SK-N-SH (cell line): ENCODE results near the gene THSD8. TPM values are rescaled to one million over a fixed set of nuclear protein-coding genes. Genes with fewer than 3 reads are reported as not detected.
"Not testable (repeated sequence)": the region's sequence is repeated elsewhere in the genome, so short reads cannot be mapped to it uniquely, and the experiment has no call there.

Source experiments
- CTCF ChIA-PET: fragments of 300-600, 350-600 bp; formaldehyde crosslinking; extraction: SDS; loops from one replicate; lab custom pipeline; 2021; lab: Yijun Ruan, JAX
- POLR2A ChIA-PET: fragments of 350-600 bp; sonication (Branson Sonifier 250); formaldehyde crosslinking; extraction: SDS; loops from one replicate; lab custom pipeline; 2020; ENCODE audit warnings: antibody characterized with exemption, inconsistent platforms; lab: Yijun Ruan, JAX
- DNase-seq: peaks from one replicate; pipeline ENCODE4 v3.0.0; 2012
- H2AFZ ChIP-seq: fragments of 200-600 bp; sonication (generic); 2 replicates; pipeline ENCODE4 v1.8.1; 2016; ENCODE audit warnings: antibody characterized with exemption, mild to moderate bottlenecking, low read depth
- H3F3A ChIP-seq: fragments of 200-600 bp; sonication (generic); replicated peaks from 2 replicates; pipeline ENCODE3; 2016; ENCODE audit warnings: antibody characterized with exemption, mild to moderate bottlenecking; ENCODE audit not compliant: insufficient read depth
- H3K27ac ChIP-seq, 2 experiments: fragments of 200-500 bp in 1 of 2; fragments of 200-600 bp in 1 of 2; sonication (Bioruptor generic) in 1 of 2; sonication (generic), shearing (Covaris generic) in 1 of 2; 2 replicates each; pipeline versions ENCODE4 v1.5.1 to v1.6.1; 2014 to 2016; ENCODE audit warnings: low read depth in 2 of 2, inconsistent platforms in 1 of 2, low read length in 1 of 2, mild to moderate bottlenecking in 1 of 2, mixed read lengths in 1 of 2
- H3K27me3 ChIP-seq: fragments of 200-600 bp; sonication (generic), shearing (Covaris generic); 2 replicates; pipeline ENCODE4 v1.6.1; 2016; ENCODE audit warnings: mixed run types; ENCODE audit not compliant: insufficient read depth
- H3K36me3 ChIP-seq, 2 experiments: fragments of 200-500 bp in 1 of 2; fragments of 200-600 bp in 1 of 2; sonication (Bioruptor generic) in 1 of 2; sonication (generic) in 1 of 2; replicated peaks in 1 of 2; 2 replicates each; pipeline versions ENCODE3 to v1.5.1; 2014 to 2016; ENCODE audit warnings: low read length in 1 of 2, mild to moderate bottlenecking in 1 of 2; ENCODE audit not compliant: insufficient read depth in 2 of 2, control insufficient read depth in 1 of 2
- H3K4me1 ChIP-seq, 2 experiments: fragments of 200-500 bp in 1 of 2; fragments of 200-600 bp in 1 of 2; sonication (Bioruptor generic) in 1 of 2; sonication (generic), shearing (Covaris generic) in 1 of 2; 2 replicates each; pipeline versions ENCODE4 v1.5.1 to v1.6.1; 2014 to 2016; ENCODE audit warnings: low read depth in 1 of 2, low read length in 1 of 2, mixed run types in 1 of 2; ENCODE audit not compliant: insufficient read depth in 2 of 2, control insufficient read depth in 1 of 2
- H3K4me2 ChIP-seq: fragments of 200-600 bp; sonication (generic), shearing (Covaris generic); 2 replicates; pipeline ENCODE4 v1.6.1; 2017; ENCODE audit warnings: mixed run types
- H3K4me3 ChIP-seq, 2 experiments: fragments of 200-500 bp in 1 of 2; fragments of 200-600 bp in 1 of 2; sonication (Bioruptor generic) in 1 of 2; sonication (generic), shearing (Covaris generic) in 1 of 2; 2 replicates each; pipeline versions ENCODE4 v1.5.1 to v1.8.1; 2014 to 2016; ENCODE audit warnings: low read depth in 2 of 2, inconsistent platforms in 1 of 2, low read length in 1 of 2, mild to moderate bottlenecking in 1 of 2, mixed read lengths in 1 of 2, moderate library complexity in 1 of 2
- H3K79me2 ChIP-seq: fragments of 200-600 bp; sonication (generic); 2 replicates; pipeline ENCODE4 v1.8.1; 2017; ENCODE audit warnings: mild to moderate bottlenecking; ENCODE audit not compliant: insufficient read depth
- H3K9ac ChIP-seq: fragments of 200-600 bp; sonication (generic); 2 replicates; pipeline ENCODE4 v1.6.1; 2017; ENCODE audit warnings: mixed run types
- H3K9me2 ChIP-seq: fragments of 200-600 bp; sonication (generic); 2 replicates; pipeline ENCODE4 v1.6.1; 2017; ENCODE audit warnings: mixed run types
- H3K9me3 ChIP-seq: fragments of 200-600 bp; sonication (generic); 2 replicates; pipeline ENCODE4 v1.6.1; 2017; ENCODE audit warnings: mixed run types, mild to moderate bottlenecking, moderate library complexity
- H4K20me1 ChIP-seq: fragments of 200-600 bp; sonication (generic); 2 replicates; pipeline ENCODE4 v1.6.1; 2017; ENCODE audit warnings: mild to moderate bottlenecking, mixed run types; ENCODE audit not compliant: insufficient read depth
- GATA2 ChIP-seq: sonication (generic); formaldehyde crosslinking; IDR thresholded peaks from 2 replicates; pipeline ENCODE4 v1.5.0; 2020; ENCODE audit warnings: mild to moderate bottlenecking, missing genetic modification reagents
- JUND ChIP-seq: IDR thresholded peaks from 2 replicates; pipeline ENCODE4 v1.4.0; 2012
- MXI1 ChIP-seq: IDR thresholded peaks from 2 replicates; pipeline ENCODE4 v1.6.1; 2012; ENCODE audit warnings: mild to moderate bottlenecking, low read depth, low read length, improper control_type of control experiment
- POLR2AphosphoS5 ChIP-seq: IDR thresholded peaks from 2 replicates; pipeline ENCODE4 v1.6.1; 2012; ENCODE audit warnings: low read depth, low read length
- SIN3A ChIP-seq: IDR thresholded peaks from 2 replicates; pipeline ENCODE4 v1.6.1; 2012; ENCODE audit warnings: low read depth, mild to moderate bottlenecking, low read length, moderate library complexity, borderline replicate concordance
- SMC3 ChIP-seq: IDR thresholded peaks from 2 replicates; pipeline ENCODE4 v1.6.1; 2012; ENCODE audit warnings: low read depth, low read length, improper control_type of control experiment
- WGBS: methylation state at CpG from one replicate; pipeline ENCODE4 v1.1.6; 2017; ENCODE audit warnings: low lambda C conversion rate; 5-methylcytosine and 5-hydroxymethylcytosine counted together
- polyA plus RNA-seq, 3 experiments: library from polyadenylated mRNA; depleted of rRNA; stranded (reverse); fragments of >200 nt; gene quantifications; 2 replicates each; pipeline ENCODE4 v1.2.3, GENCODE V29; 2012
- TF ChIP-seq, protein P1 (sequence below): IDR thresholded peaks from 2 replicates; pipeline ENCODE4 v1.6.1; 2012; ENCODE audit warnings: mild to moderate bottlenecking, low read depth, low read length, moderate library complexity
- TF ChIP-seq, protein P2 (sequence below): IDR thresholded peaks from 2 replicates; pipeline ENCODE4; 2012

The THSD8 gene
- polyA plus RNA-seq, 1 of the 3 experiments (the other 2 are of a cell fraction), result not detected

- 92% methylated on average over 6 of the region's 6 CpGs for WGBS
These were observed 4.7 kb upstream of the THSD8 start for GRCh38 chr19:12797141-12797587.

GRCh38 chr19:12797607-12798006 lies 4.3 kb upstream of the THSD8 start:
- POLR2A ChIA-PET, H3K9me3 ChIP-seq, H3K9me2 ChIP-seq, DNase-seq, H3K27me3 ChIP-seq, H3K36me3 ChIP-seq, H4K20me1 ChIP-seq, H3K9ac ChIP-seq, H3K27ac ChIP-seq, H3K4me3 ChIP-seq, H3K4me2 ChIP-seq, H2AFZ ChIP-seq: not testable (repeated sequence)
- CTCF ChIA-PET, result interaction anchor here (2.2 to 17.1 kb wide), 4 partner anchors 20 to 49 kb away, joined by 4 to 447 read pairs (median 181); partner anchors contain the start of gene HOOK2
- Histone ChIP-seq H3K79me2 (peaks cover 17% of the 10 kb centered on the region), H3K4me1 (peaks cover 9 to 29% of the 10 kb centered on the region in 2 experiments; a peak in 1 of 4 replicates), H3F3A (peaks cover 33% of the 10 kb centered on the region)
- WGBS, result 95% methylated on average over 7 of the region's 7 CpGs

More at GRCh38 chr19:12797141-12797587, 4.7 kb upstream of the THSD8 start:
- no peak overlapping the region for H3K27ac ChIP-seq
- H3K27me3 ChIP-seq, result no peaks in the 10 kb centered on the region
- no peak overlapping the region for H3K4me2 ChIP-seq
- TF ChIP-seq SIN3A, result no peak
- no peak for TF ChIP-seq GATA2 (CRISPR knock-in tag)
- TF ChIP-seq JUND, result no peak
- TF ChIP-seq MXI1, result no peak
- TF ChIP-seq, protein P1, sequence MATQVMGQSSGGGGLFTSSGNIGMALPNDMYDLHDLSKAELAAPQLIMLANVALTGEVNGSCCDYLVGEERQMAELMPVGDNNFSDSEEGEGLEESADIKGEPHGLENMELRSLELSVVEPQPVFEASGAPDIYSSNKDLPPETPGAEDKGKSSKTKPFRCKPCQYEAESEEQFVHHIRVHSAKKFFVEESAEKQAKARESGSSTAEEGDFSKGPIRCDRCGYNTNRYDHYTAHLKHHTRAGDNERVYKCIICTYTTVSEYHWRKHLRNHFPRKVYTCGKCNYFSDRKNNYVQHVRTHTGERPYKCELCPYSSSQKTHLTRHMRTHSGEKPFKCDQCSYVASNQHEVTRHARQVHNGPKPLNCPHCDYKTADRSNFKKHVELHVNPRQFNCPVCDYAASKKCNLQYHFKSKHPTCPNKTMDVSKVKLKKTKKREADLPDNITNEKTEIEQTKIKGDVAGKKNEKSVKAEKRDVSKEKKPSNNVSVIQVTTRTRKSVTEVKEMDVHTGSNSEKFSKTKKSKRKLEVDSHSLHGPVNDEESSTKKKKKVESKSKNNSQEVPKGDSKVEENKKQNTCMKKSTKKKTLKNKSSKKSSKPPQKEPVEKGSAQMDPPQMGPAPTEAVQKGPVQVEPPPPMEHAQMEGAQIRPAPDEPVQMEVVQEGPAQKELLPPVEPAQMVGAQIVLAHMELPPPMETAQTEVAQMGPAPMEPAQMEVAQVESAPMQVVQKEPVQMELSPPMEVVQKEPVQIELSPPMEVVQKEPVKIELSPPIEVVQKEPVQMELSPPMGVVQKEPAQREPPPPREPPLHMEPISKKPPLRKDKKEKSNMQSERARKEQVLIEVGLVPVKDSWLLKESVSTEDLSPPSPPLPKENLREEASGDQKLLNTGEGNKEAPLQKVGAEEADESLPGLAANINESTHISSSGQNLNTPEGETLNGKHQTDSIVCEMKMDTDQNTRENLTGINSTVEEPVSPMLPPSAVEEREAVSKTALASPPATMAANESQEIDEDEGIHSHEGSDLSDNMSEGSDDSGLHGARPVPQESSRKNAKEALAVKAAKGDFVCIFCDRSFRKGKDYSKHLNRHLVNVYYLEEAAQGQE, result no peak
- TF ChIP-seq, protein P2, sequence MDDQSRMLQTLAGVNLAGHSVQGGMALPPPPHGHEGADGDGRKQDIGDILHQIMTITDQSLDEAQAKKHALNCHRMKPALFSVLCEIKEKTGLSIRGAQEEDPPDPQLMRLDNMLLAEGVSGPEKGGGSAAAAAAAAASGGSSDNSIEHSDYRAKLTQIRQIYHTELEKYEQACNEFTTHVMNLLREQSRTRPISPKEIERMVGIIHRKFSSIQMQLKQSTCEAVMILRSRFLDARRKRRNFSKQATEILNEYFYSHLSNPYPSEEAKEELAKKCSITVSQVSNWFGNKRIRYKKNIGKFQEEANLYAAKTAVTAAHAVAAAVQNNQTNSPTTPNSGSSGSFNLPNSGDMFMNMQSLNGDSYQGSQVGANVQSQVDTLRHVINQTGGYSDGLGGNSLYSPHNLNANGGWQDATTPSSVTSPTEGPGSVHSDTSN, result no peak
- TF ChIP-seq POLR2AphosphoS5, result no peak
- TF ChIP-seq SMC3, result no peak
- POLR2A ChIA-PET, result interaction anchor here (2.3 kb wide), 1 partner anchor 19 kb away, joined by 22 read pairs; no protein-coding TSS in a partner anchor
- DNase-seq, result no peak
- H3K9me3 ChIP-seq, result no peaks in the 10 kb centered on the region
- peaks cover 33% of the 10 kb centered on the region for H3F3A ChIP-seq
- H3K36me3 ChIP-seq, result peaks cover 8 to 10% of the 10 kb centered on the region in 2 experiments
- no peak overlapping the region for H2AFZ ChIP-seq
- peaks cover 21% of the 10 kb centered on the region for H3K79me2 ChIP-seq
- H4K20me1 ChIP-seq, result peaks cover 10% of the 10 kb centered on the region
- no peaks in the 10 kb centered on the region for H3K9me2 ChIP-seq
- no peak overlapping the region for H3K4me3 ChIP-seq
- H3K9ac ChIP-seq, result no peak overlapping the region
- CTCF ChIA-PET, result interaction anchor here (0.6 to 17.1 kb wide), 15 partner anchors 9 to 308 kb away, joined by 3 to 447 read pairs (median 9); partner anchors contain the start of genes DNASE2, GET3, HOOK2 and RNASEH2A
- peaks cover 9 to 25% of the 10 kb centered on the region in 2 experiments; a peak in 1 of 4 replicates for H3K4me1 ChIP-seq
